SK-N-SH (cell line): ENCODE measurements around the gene TGDS. TPM values are rescaled to one million over a fixed set of nuclear protein-coding genes. Genes with fewer than 3 reads are reported as not detected.

Experiments
- CTCF ChIA-PET: fragments of 300-600, 350-600 bp; formaldehyde crosslinking; extraction: SDS; loops from one replicate; lab custom pipeline; 2021; lab: Yijun Ruan, JAX
- POLR2A ChIA-PET: fragments of 350-600 bp; sonication (Branson Sonifier 250); formaldehyde crosslinking; extraction: SDS; loops from one replicate; lab custom pipeline; 2020; ENCODE audit warnings: antibody characterized with exemption, inconsistent platforms; lab: Yijun Ruan, JAX
- DNase-seq: peaks from one replicate; pipeline ENCODE4 v3.0.0; 2012
- H2AFZ ChIP-seq: fragments of 200-600 bp; sonication (generic); 2 replicates; pipeline ENCODE4 v1.8.1; 2016; ENCODE audit warnings: antibody characterized with exemption, mild to moderate bottlenecking, low read depth
- H3F3A ChIP-seq: fragments of 200-600 bp; sonication (generic); replicated peaks from 2 replicates; pipeline ENCODE3; 2016; ENCODE audit warnings: antibody characterized with exemption, mild to moderate bottlenecking; ENCODE audit not compliant: insufficient read depth
- H3K27ac ChIP-seq, 2 experiments: fragments of 200-500 bp in 1 of 2; fragments of 200-600 bp in 1 of 2; sonication (Bioruptor generic) in 1 of 2; sonication (generic), shearing (Covaris generic) in 1 of 2; 2 replicates each; pipeline versions ENCODE4 v1.5.1 to v1.6.1; 2014 to 2016; ENCODE audit warnings: low read depth in 2 of 2, inconsistent platforms in 1 of 2, low read length in 1 of 2, mild to moderate bottlenecking in 1 of 2, mixed read lengths in 1 of 2
- H3K27me3 ChIP-seq: fragments of 200-600 bp; sonication (generic), shearing (Covaris generic); 2 replicates; pipeline ENCODE4 v1.6.1; 2016; ENCODE audit warnings: mixed run types; ENCODE audit not compliant: insufficient read depth
- H3K36me3 ChIP-seq, 2 experiments: fragments of 200-500 bp in 1 of 2; fragments of 200-600 bp in 1 of 2; sonication (Bioruptor generic) in 1 of 2; sonication (generic) in 1 of 2; replicated peaks in 1 of 2; 2 replicates each; pipeline versions ENCODE3 to v1.5.1; 2014 to 2016; ENCODE audit warnings: low read length in 1 of 2, mild to moderate bottlenecking in 1 of 2; ENCODE audit not compliant: insufficient read depth in 2 of 2, control insufficient read depth in 1 of 2
- H3K4me1 ChIP-seq, 2 experiments: fragments of 200-500 bp in 1 of 2; fragments of 200-600 bp in 1 of 2; sonication (Bioruptor generic) in 1 of 2; sonication (generic), shearing (Covaris generic) in 1 of 2; 2 replicates each; pipeline versions ENCODE4 v1.5.1 to v1.6.1; 2014 to 2016; ENCODE audit warnings: low read depth in 1 of 2, low read length in 1 of 2, mixed run types in 1 of 2; ENCODE audit not compliant: insufficient read depth in 2 of 2, control insufficient read depth in 1 of 2
- H3K4me2 ChIP-seq: fragments of 200-600 bp; sonication (generic), shearing (Covaris generic); 2 replicates; pipeline ENCODE4 v1.6.1; 2017; ENCODE audit warnings: mixed run types
- H3K4me3 ChIP-seq, 2 experiments: fragments of 200-500 bp in 1 of 2; fragments of 200-600 bp in 1 of 2; sonication (Bioruptor generic) in 1 of 2; sonication (generic), shearing (Covaris generic) in 1 of 2; 2 replicates each; pipeline versions ENCODE4 v1.5.1 to v1.8.1; 2014 to 2016; ENCODE audit warnings: low read depth in 2 of 2, inconsistent platforms in 1 of 2, low read length in 1 of 2, mild to moderate bottlenecking in 1 of 2, mixed read lengths in 1 of 2, moderate library complexity in 1 of 2
- H3K79me2 ChIP-seq: fragments of 200-600 bp; sonication (generic); 2 replicates; pipeline ENCODE4 v1.8.1; 2017; ENCODE audit warnings: mild to moderate bottlenecking; ENCODE audit not compliant: insufficient read depth
- H3K9ac ChIP-seq: fragments of 200-600 bp; sonication (generic); 2 replicates; pipeline ENCODE4 v1.6.1; 2017; ENCODE audit warnings: mixed run types
- H3K9me2 ChIP-seq: fragments of 200-600 bp; sonication (generic); 2 replicates; pipeline ENCODE4 v1.6.1; 2017; ENCODE audit warnings: mixed run types
- H3K9me3 ChIP-seq: fragments of 200-600 bp; sonication (generic); 2 replicates; pipeline ENCODE4 v1.6.1; 2017; ENCODE audit warnings: mixed run types, mild to moderate bottlenecking, moderate library complexity
- H4K20me1 ChIP-seq: fragments of 200-600 bp; sonication (generic); 2 replicates; pipeline ENCODE4 v1.6.1; 2017; ENCODE audit warnings: mild to moderate bottlenecking, mixed run types; ENCODE audit not compliant: insufficient read depth
- FOXM1 ChIP-seq: IDR thresholded peaks from 2 replicates; pipeline ENCODE4 v1.4.0; 2012; ENCODE audit warnings: low read depth, mild to moderate bottlenecking
- GATA2 ChIP-seq: sonication (generic); formaldehyde crosslinking; IDR thresholded peaks from 2 replicates; pipeline ENCODE4 v1.5.0; 2020; ENCODE audit warnings: mild to moderate bottlenecking, missing genetic modification reagents
- JUND ChIP-seq: IDR thresholded peaks from 2 replicates; pipeline ENCODE4 v1.4.0; 2012
- RAD21 ChIP-seq: IDR thresholded peaks from 2 replicates; pipeline ENCODE4 v1.6.1; 2012; ENCODE audit warnings: mild to moderate bottlenecking, low read length
- SMC3 ChIP-seq: IDR thresholded peaks from 2 replicates; pipeline ENCODE4 v1.6.1; 2012; ENCODE audit warnings: low read depth, low read length, improper control_type of control experiment
- TEAD4 ChIP-seq: IDR thresholded peaks from 2 replicates; pipeline ENCODE4 v1.4.0; 2012; ENCODE audit warnings: mild to moderate bottlenecking, borderline replicate concordance; ENCODE audit not compliant: insufficient read depth
- YY1 ChIP-seq: IDR thresholded peaks from 2 replicates; pipeline ENCODE4 v1.4.0; 2012; ENCODE audit warnings: low read depth, mild to moderate bottlenecking
- WGBS: methylation state at CpG from one replicate; pipeline ENCODE4 v1.1.6; 2017; ENCODE audit warnings: low lambda C conversion rate; 5-methylcytosine and 5-hydroxymethylcytosine counted together
- polyA plus RNA-seq, 3 experiments: library from polyadenylated mRNA; depleted of rRNA; stranded (reverse); fragments of >200 nt; gene quantifications; 2 replicates each; pipeline ENCODE4 v1.2.3, GENCODE V29; 2012
- TF ChIP-seq, protein P1 (sequence below): fragments of 200-600 bp; sonication (generic); IDR thresholded peaks from 2 replicates; pipeline ENCODE4 v1.6.1; 2017; ENCODE audit warnings: antibody characterized with exemption, mild to moderate bottlenecking, moderate library complexity

TGDS gene
- polyA plus RNA-seq, 1 of the 3 experiments (the other 2 are of a cell fraction), result 8.2 TPM

DNA sequence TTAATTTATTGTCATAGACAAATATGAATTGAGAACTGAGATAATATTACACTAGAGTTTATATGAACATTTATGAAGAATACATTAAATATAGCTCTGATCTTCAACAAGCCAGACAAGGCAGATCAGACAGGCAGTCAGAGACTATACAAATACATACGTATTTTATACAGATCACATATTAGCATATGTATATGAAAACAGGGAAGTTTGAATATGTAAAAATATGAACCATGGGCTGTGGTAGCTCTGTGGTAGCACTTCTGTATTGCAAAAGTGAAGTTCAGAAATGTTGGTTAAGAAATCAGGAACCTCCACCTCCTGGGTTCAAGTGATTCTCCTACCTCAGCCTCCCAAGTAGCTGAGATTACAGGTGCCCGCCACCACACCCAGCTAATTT lies 26.4 kb upstream of the TGDS start:
- 94% methylated on average over 2 of the region's 2 CpGs for WGBS
- H3K4me2 ChIP-seq, result no peak overlapping the region
- no peaks in the 10 kb centered on the region for H4K20me1 ChIP-seq
- CTCF ChIA-PET, result interaction anchor here (1.1 to 11.3 kb wide), 3 partner anchors 75 to 190 kb away, joined by 3 to 307 read pairs (median 8); no protein-coding TSS in a partner anchor
- no peak overlapping the region for H3K4me3 ChIP-seq
- peaks cover 66 to 70% of the 10 kb centered on the region in 2 experiments for H3K36me3 ChIP-seq
- H3K27me3 ChIP-seq, result no peaks in the 10 kb centered on the region
- no peak overlapping the region for H3K9ac ChIP-seq
- no peak for DNase-seq
- H3K4me1 ChIP-seq, result no peaks in the 10 kb centered on the region
- TF ChIP-seq GATA2 (CRISPR knock-in tag), result no peak
- TF ChIP-seq JUND, result no peak
- TF ChIP-seq YY1, result no peak
- TF ChIP-seq FOXM1, result no peak
- no peak for TF ChIP-seq TEAD4
- TF ChIP-seq SMC3, result no peak
- H3K9me3 ChIP-seq, result no peaks in the 10 kb centered on the region
- no peaks in the 10 kb centered on the region for H3K9me2 ChIP-seq
- H3F3A ChIP-seq, result no peaks in the 10 kb centered on the region
- peaks cover 11% of the 10 kb centered on the region; the same call in 1 of the 2 replicates for H3K79me2 ChIP-seq
- no peak overlapping the region for H3K27ac ChIP-seq
- H2AFZ ChIP-seq, result no peak overlapping the region
- POLR2A ChIA-PET, result no interaction called here

DNA sequence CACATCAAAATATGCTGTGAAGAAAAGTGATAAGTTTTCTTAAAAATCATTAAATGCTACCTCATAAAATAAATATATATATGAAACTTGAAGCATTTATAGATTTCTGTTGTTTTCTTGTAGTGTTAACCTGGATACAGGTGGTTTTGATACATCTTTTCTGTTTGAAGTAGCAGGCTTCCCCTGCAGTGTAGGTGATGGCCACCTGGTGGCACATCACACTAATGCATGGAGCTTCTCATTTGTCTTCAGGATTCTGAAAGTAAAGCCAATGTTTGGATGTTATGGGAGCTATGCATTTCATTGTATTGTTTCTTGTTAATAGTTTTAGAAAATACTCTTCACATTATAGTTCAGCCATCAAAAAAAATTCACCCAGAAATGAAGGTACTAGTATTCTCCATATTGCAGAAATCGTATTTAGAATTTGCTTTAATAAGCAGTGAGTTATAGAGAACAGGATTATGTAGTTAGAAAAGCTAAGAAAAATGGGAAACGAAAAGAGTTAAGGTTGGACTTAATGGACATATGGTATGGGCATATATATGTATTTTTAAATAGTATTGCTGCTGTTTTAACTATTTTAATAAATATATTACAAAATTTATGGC lies 24.4 kb upstream of the TGDS start:
- ChIA-PET POLR2A (no interaction called here), CTCF (interaction anchor here (0.5 to 11.3 kb wide), 33 partner anchors 10 to 786 kb away, joined by 3 to 307 read pairs (median 4); no protein-coding TSS in a partner anchor)
- TF ChIP-seq SMC3 (peak; percentile 62), TEAD4 (no peak), RAD21 (peak; percentile 80)
- TF ChIP-seq, protein P1, sequence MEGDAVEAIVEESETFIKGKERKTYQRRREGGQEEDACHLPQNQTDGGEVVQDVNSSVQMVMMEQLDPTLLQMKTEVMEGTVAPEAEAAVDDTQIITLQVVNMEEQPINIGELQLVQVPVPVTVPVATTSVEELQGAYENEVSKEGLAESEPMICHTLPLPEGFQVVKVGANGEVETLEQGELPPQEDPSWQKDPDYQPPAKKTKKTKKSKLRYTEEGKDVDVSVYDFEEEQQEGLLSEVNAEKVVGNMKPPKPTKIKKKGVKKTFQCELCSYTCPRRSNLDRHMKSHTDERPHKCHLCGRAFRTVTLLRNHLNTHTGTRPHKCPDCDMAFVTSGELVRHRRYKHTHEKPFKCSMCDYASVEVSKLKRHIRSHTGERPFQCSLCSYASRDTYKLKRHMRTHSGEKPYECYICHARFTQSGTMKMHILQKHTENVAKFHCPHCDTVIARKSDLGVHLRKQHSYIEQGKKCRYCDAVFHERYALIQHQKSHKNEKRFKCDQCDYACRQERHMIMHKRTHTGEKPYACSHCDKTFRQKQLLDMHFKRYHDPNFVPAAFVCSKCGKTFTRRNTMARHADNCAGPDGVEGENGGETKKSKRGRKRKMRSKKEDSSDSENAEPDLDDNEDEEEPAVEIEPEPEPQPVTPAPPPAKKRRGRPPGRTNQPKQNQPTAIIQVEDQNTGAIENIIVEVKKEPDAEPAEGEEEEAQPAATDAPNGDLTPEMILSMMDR, result peak; percentile 79
- H3K79me2 ChIP-seq, result peaks cover 13% of the 10 kb centered on the region; the same call in 1 of the 2 replicates
- 79% methylated on average over 2 of the region's 2 CpGs for WGBS
- H3K9me2 ChIP-seq, result no peaks in the 10 kb centered on the region
- peak; percentile 49 for DNase-seq
- H3K4me1 ChIP-seq, result no peaks in the 10 kb centered on the region; a peak in 1 of 4 replicates
- H3K36me3 ChIP-seq, result peaks cover 57 to 66% of the 10 kb centered on the region in 2 experiments
- H2AFZ ChIP-seq, result no peak overlapping the region
- H3K4me3 ChIP-seq, result no peak overlapping the region
- no peaks in the 10 kb centered on the region for H3K27me3 ChIP-seq
- H3K9ac ChIP-seq, result no peak overlapping the region
- H3F3A ChIP-seq, result peaks cover 4% of the 10 kb centered on the region
- H3K27ac ChIP-seq, result no peak overlapping the region
- no peaks in the 10 kb centered on the region for H3K9me3 ChIP-seq
- H3K4me2 ChIP-seq, result no peak overlapping the region
- no peaks in the 10 kb centered on the region for H4K20me1 ChIP-seq
